ENCODE results near the gene THG1L.
"Not testable (repeated sequence)": the region's sequence is repeated elsewhere in the genome, so short reads cannot be mapped to it uniquely, and the experiment has no call there.

THG1L gene

DNA sequence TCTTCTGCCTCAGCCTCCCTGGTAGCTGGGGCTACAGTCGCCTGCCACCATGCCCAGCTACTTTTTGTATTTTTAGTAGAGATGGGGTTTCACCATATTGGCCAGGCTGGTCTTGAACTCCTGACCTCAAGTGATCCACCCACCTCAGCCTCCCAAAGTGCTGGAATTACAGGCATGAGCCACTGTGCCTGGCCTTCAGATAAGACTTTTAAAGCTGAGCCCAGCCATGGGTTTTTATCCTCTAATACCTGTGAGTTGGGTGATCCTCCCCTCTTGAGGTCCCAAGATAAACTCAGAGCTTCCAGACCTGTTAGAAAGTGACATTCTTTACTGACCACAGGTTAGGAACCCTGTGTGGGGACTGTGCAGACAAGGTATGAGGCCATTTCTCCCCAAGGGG, 3.4 kb upstream of the THG1L start:
- H3K4me1 ChIP-seq (ENCODE audit: control insufficient read depth, insufficient read depth, low read length); H3K27ac ChIP-seq (ENCODE audit: low read length); H3K36me3 ChIP-seq (ENCODE audit: control insufficient read depth in 2 of 2, insufficient read depth in 2 of 2, low read length in 2 of 2); H3K9me3 ChIP-seq (ENCODE audit: control insufficient read depth in 2 of 2, low read length in 2 of 2); H3K4me3 ChIP-seq (ENCODE audit: low read length in 2 of 2); H3K27me3 ChIP-seq (ENCODE audit: control insufficient read depth in 1 of 2, insufficient read depth in 2 of 2, low read length in 2 of 2); H3K9ac ChIP-seq (ENCODE audit: low read length in 2 of 2): not testable (repeated sequence)

- Histone ChIP-seq H3K36me3 (ENCODE audit: control insufficient read depth in 2 of 2, insufficient read depth in 2 of 2, low read length in 2 of 2) (peaks cover 4 to 8% of the 10 kb centered on the region in 2 donors), H3K27ac (ENCODE audit: low read length) (no peak overlapping the region), H3K27me3 (ENCODE audit: control insufficient read depth in 1 of 2, insufficient read depth in 2 of 2, low read length in 2 of 2) (no peaks in the 10 kb centered on the region), H3K9me3 (ENCODE audit: control insufficient read depth in 2 of 2, low read length in 2 of 2) (no peaks in the 10 kb centered on the region), H3K9ac (ENCODE audit: low read length in 2 of 2) (no peak overlapping the region), H3K4me3 (ENCODE audit: low read length in 2 of 2) (no peak overlapping the region), H3K4me1 (ENCODE audit: control insufficient read depth, insufficient read depth, low read length) (peaks cover 4% of the 10 kb centered on the region)
Observed at GRCh38 chr5:157729858-157730257, 1.4 kb upstream of the THG1L start.

GRCh38 chr5:157730900-157731271, 334 bp upstream of the THG1L start:
- peak overlapping the region; percentile 96 to 99 for H3K4me3 ChIP-seq (ENCODE audit: low read length in 2 of 2)
- H3K27ac ChIP-seq (ENCODE audit: low read length), result peak overlapping the region; percentile 88
- peak overlapping the region; percentile 87 to 92 for H3K9ac ChIP-seq (ENCODE audit: low read length in 2 of 2)
- H3K36me3 ChIP-seq (ENCODE audit: control insufficient read depth in 2 of 2, insufficient read depth in 2 of 2, low read length in 2 of 2), result peaks cover 8 to 12% of the 10 kb centered on the region in 2 donors
- H3K4me1 ChIP-seq (ENCODE audit: control insufficient read depth, insufficient read depth, low read length), result peaks cover 4% of the 10 kb centered on the region
- H3K27me3 ChIP-seq (ENCODE audit: control insufficient read depth in 1 of 2, insufficient read depth in 2 of 2, low read length in 2 of 2), result no peaks in the 10 kb centered on the region
- H3K9me3 ChIP-seq (ENCODE audit: control insufficient read depth in 2 of 2, low read length in 2 of 2), result no peaks in the 10 kb centered on the region

GRCh38 chr5:157732130-157732514, 902 bp downstream of the THG1L start:
- Histone ChIP-seq H3K36me3 (ENCODE audit: control insufficient read depth in 2 of 2, insufficient read depth in 2 of 2, low read length in 2 of 2) (peaks cover 8 to 12% of the 10 kb centered on the region in 2 donors), H3K4me1 (ENCODE audit: control insufficient read depth, insufficient read depth, low read length) (peaks cover 4% of the 10 kb centered on the region), H3K9me3 (ENCODE audit: control insufficient read depth in 2 of 2, low read length in 2 of 2) (no peaks in the 10 kb centered on the region), H3K4me3 (ENCODE audit: low read length in 2 of 2) (peak overlapping the region; percentile 96 to 99), H3K9ac (ENCODE audit: low read length in 2 of 2) (peak overlapping the region in 1 of 2 donors; percentile 87), H3K27ac (ENCODE audit: low read length) (peak overlapping the region; percentile 88), H3K27me3 (ENCODE audit: control insufficient read depth in 1 of 2, insufficient read depth in 2 of 2, low read length in 2 of 2) (no peaks in the 10 kb centered on the region)

GRCh38 chr5:157732596-157733262, 1.5 kb downstream of the THG1L start:
- Histone ChIP-seq H3K9ac (ENCODE audit: low read length in 2 of 2) (no peak overlapping the region), H3K27me3 (ENCODE audit: control insufficient read depth in 1 of 2, insufficient read depth in 2 of 2, low read length in 2 of 2) (no peaks in the 10 kb centered on the region), H3K9me3 (ENCODE audit: control insufficient read depth in 2 of 2, low read length in 2 of 2) (no peaks in the 10 kb centered on the region), H3K27ac (ENCODE audit: low read length) (no peak overlapping the region), H3K4me1 (ENCODE audit: control insufficient read depth, insufficient read depth, low read length) (peaks cover 4% of the 10 kb centered on the region), H3K36me3 (ENCODE audit: control insufficient read depth in 2 of 2, insufficient read depth in 2 of 2, low read length in 2 of 2) (peaks cover 11 to 12% of the 10 kb centered on the region in 2 donors), H3K4me3 (ENCODE audit: low read length in 2 of 2) (no peak overlapping the region)

GRCh38 chr5:157734436-157734835, 3.2 kb downstream of the THG1L start:
- Histone ChIP-seq H3K9me3 (ENCODE audit: control insufficient read depth in 2 of 2, low read length in 2 of 2) (no peaks in the 10 kb centered on the region), H3K36me3 (ENCODE audit: control insufficient read depth in 2 of 2, insufficient read depth in 2 of 2, low read length in 2 of 2) (peaks cover 17 to 19% of the 10 kb centered on the region in 2 donors), H3K27ac (ENCODE audit: low read length) (no peak overlapping the region), H3K4me1 (ENCODE audit: control insufficient read depth, insufficient read depth, low read length) (peaks cover 4% of the 10 kb centered on the region), H3K4me3 (ENCODE audit: low read length in 2 of 2) (no peak overlapping the region), H3K9ac (ENCODE audit: low read length in 2 of 2) (no peak overlapping the region), H3K27me3 (ENCODE audit: control insufficient read depth in 1 of 2, insufficient read depth in 2 of 2, low read length in 2 of 2) (no peaks in the 10 kb centered on the region)

DNA sequence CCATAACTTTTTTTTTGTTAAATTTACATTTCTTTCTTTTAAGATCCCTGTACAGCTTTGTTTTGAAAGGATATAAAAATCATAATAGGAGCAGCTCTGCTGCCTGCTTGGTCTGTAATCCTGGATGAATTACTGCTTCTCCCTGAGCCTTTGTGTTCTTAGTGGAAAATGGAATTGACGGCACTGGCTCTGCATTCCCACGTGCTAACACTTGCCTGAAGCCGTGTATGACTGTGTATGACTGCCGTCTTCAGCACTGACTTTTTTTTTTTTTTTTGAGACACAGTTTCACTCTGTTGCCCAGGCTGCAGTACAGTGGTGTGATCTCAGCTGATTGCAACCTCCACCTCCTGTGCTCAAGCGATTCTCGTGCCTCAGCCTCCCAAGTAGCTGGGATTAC, 4.8 kb downstream of the THG1L start:
- H3K4me1 ChIP-seq (ENCODE audit: control insufficient read depth, insufficient read depth, low read length), result peaks cover 4% of the 10 kb centered on the region
- H3K4me3 ChIP-seq (ENCODE audit: low read length in 2 of 2), result no peak overlapping the region
- H3K27me3 ChIP-seq (ENCODE audit: control insufficient read depth in 1 of 2, insufficient read depth in 2 of 2, low read length in 2 of 2), result no peaks in the 10 kb centered on the region
- no peak overlapping the region for H3K9ac ChIP-seq (ENCODE audit: low read length in 2 of 2)
- H3K27ac ChIP-seq (ENCODE audit: low read length), result no peak overlapping the region
- H3K9me3 ChIP-seq (ENCODE audit: control insufficient read depth in 2 of 2, low read length in 2 of 2), result no peaks in the 10 kb centered on the region
- H3K36me3 ChIP-seq (ENCODE audit: control insufficient read depth in 2 of 2, insufficient read depth in 2 of 2, low read length in 2 of 2), result peaks cover 22 to 23% of the 10 kb centered on the region in 2 donors

GRCh38 chr5:157739388-157740228, 8.4 kb downstream of the THG1L start:
- peaks cover 6% of the 10 kb centered on the region for H3K4me1 ChIP-seq (ENCODE audit: control insufficient read depth, insufficient read depth, low read length)
- H3K9me3 ChIP-seq (ENCODE audit: control insufficient read depth in 2 of 2, low read length in 2 of 2), result no peaks in the 10 kb centered on the region
- peaks cover 14 to 19% of the 10 kb centered on the region in 2 donors for H3K36me3 ChIP-seq (ENCODE audit: control insufficient read depth in 2 of 2, insufficient read depth in 2 of 2, low read length in 2 of 2)
- H3K27me3 ChIP-seq (ENCODE audit: control insufficient read depth in 1 of 2, insufficient read depth in 2 of 2, low read length in 2 of 2), result no peaks in the 10 kb centered on the region
- no peak overlapping the region for H3K27ac ChIP-seq (ENCODE audit: low read length)
- no peak overlapping the region for H3K9ac ChIP-seq (ENCODE audit: low read length in 2 of 2)
- H3K4me3 ChIP-seq (ENCODE audit: low read length in 2 of 2), result no peak overlapping the region

DNA sequence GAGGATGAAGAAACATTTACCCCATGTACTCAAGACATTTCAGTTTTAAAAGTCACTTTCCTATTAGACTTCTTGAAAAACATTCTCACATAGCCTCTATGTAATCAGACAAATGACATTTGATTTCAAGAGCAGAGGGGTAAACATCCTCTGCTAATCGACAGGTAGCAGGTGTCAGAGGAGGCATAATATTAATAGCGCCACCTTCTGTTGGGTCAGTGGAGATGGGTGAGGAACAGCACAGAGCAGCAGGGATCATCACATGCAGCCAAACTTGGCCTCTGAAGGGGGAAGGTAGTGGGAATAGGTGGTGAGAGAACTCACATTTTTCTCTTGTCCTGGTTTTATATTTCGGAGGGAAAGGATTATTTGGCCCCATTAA, 9.0 kb downstream of the THG1L start:
- H3K36me3 ChIP-seq (ENCODE audit: control insufficient read depth in 2 of 2, insufficient read depth in 2 of 2, low read length in 2 of 2), result peaks cover 11 to 16% of the 10 kb centered on the region in 2 donors
- no peak overlapping the region for H3K9ac ChIP-seq (ENCODE audit: low read length in 2 of 2)
- peaks cover 12% of the 10 kb centered on the region for H3K4me1 ChIP-seq (ENCODE audit: control insufficient read depth, insufficient read depth, low read length)
- no peak overlapping the region for H3K27ac ChIP-seq (ENCODE audit: low read length)
- H3K27me3 ChIP-seq (ENCODE audit: control insufficient read depth in 1 of 2, insufficient read depth in 2 of 2, low read length in 2 of 2), result no peaks in the 10 kb centered on the region
- H3K9me3 ChIP-seq (ENCODE audit: control insufficient read depth in 2 of 2, low read length in 2 of 2), result no peaks in the 10 kb centered on the region
- H3K4me3 ChIP-seq (ENCODE audit: low read length in 2 of 2), result no peak overlapping the region

DNA sequence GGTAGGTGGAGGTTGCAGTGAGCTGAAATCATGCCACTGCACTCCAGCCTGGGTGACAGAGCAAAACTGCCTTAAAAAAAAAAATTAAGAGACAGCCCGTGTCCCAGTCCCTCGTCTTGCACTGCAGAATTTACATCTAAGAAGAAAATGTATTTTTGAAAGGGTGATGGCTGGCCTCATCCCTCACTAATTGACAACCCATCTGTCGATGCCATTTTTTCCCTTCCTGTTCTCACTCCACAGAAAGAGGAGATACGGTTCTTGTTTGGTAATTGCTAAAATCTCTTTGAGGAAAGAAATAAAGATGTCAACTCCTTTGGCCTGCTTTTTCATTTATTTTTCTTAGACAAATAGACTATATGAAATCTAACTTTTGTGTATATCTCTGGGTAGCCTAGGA, 9.9 kb downstream of the THG1L start:
- Histone ChIP-seq H3K4me1 (ENCODE audit: control insufficient read depth, insufficient read depth, low read length) (peaks cover 13% of the 10 kb centered on the region), H3K4me3 (ENCODE audit: low read length in 2 of 2) (no peak overlapping the region), H3K9ac (ENCODE audit: low read length in 2 of 2) (no peak overlapping the region), H3K36me3 (ENCODE audit: control insufficient read depth in 2 of 2, insufficient read depth in 2 of 2, low read length in 2 of 2) (peaks cover 10 to 16% of the 10 kb centered on the region in 2 donors), H3K27me3 (ENCODE audit: control insufficient read depth in 1 of 2, insufficient read depth in 2 of 2, low read length in 2 of 2) (no peaks in the 10 kb centered on the region), H3K9me3 (ENCODE audit: control insufficient read depth in 2 of 2, low read length in 2 of 2) (no peaks in the 10 kb centered on the region), H3K27ac (ENCODE audit: low read length) (no peak overlapping the region)
